Activated T-helper 2 cell treated with anti-CD3 and anti-CD28 coated beads, Interferon-gamma antibody, Interleukin-2, Interleukin-4, amounts not matched to agents 10 μg/mL and 5 μg/mL and 100 μg/mL, durations not matched to agents 14 hours and 24 hours and 36 hours (primary cell): ENCODE data around the gene SLC2A13. TPM values are rescaled to one million over a fixed set of nuclear protein-coding genes. Genes with fewer than 3 reads are reported as not detected.

ENCODE experiments used
- DNase-seq: peaks from one replicate; pipeline ENCODE4 v3.0.0; 2021; ENCODE audit warnings: low spot score
- H3K27ac Mint-ChIP-seq: one replicate; pipeline ENCODE4 v1.8.0; 2021; ENCODE audit warnings: mixed read lengths
- H3K27me3 Mint-ChIP-seq: one replicate; pipeline ENCODE4 v1.8.0; 2021; ENCODE audit warnings: low read depth, mixed read lengths
- H3K36me3 Mint-ChIP-seq: one replicate; pipeline ENCODE4 v1.8.0; 2021; ENCODE audit warnings: low read depth, mixed read lengths
- H3K4me1 Mint-ChIP-seq: one replicate; pipeline ENCODE4 v1.8.0; 2021; ENCODE audit warnings: low read depth, mixed read lengths
- H3K4me3 Mint-ChIP-seq: one replicate; pipeline ENCODE4 v1.8.0; 2021; ENCODE audit warnings: low read depth, mild to moderate bottlenecking, moderate library complexity, mixed read lengths
- H3K9me3 Mint-ChIP-seq: one replicate; pipeline ENCODE4 v1.8.0; 2021; ENCODE audit warnings: mixed read lengths
- intact Hi-C: fragments of 100-400 bp; cut with micrococcal nuclease; formaldehyde crosslinking; loops from one replicate; pipeline ENCODE4 v1.15.1; 2023
- total RNA-seq: library from RNA; stranded (reverse); gene quantifications from 2 replicates; pipeline ENCODE4 v1.2.3, GENCODE V29; 2022

Gene SLC2A13
- total RNA-seq, 1 donor from 2014 or later: 2.5 TPM

DNA sequence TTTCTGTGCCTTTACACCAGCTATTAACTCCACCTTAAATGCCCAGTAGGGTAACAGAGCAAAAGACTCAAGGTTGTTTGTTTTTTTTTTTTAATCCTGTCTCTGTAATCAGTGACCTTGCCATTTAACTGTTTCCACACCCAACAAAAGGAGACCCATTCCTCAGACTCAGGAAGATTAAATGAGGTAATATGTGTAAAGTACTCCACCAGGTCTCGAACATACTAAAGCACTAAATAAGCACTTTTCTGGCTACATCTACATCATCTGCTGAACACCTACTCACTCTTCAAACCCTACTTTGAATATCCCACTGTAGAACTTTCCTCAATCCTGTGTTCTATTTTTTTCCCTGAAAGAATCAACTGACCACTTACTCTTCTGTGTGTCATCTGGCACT lies 4.1 kb downstream of the SLC2A13 start:
- no peak overlapping the region for H3K27ac Mint-ChIP-seq
- intact Hi-C loops: loop anchor here (10.0 kb wide), 1 partner anchor 657 kb away; the partner anchor contains the start of gene KIF21A

DNA sequence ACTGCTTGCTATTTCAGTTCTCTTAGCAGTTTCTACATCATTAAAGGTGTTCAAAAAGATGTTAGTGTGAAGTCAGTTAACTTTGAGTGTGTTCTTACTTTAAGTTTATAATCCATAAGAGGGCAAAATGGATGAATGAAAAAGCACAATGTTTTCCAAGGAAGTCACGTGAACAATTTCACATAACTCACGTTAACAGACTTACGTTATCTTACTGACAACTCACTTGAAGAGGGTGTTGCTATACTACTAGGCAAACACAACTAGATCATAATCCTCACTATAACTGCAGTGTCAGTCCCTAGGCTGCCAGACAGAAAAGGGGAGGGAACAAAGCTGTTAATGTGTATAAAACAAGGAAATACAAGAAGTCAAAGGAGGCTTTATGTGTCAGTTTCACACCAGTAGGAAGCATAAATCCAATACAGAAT lies 6.4 kb downstream of the SLC2A13 start:
- Mint-ChIP-seq H3K27me3 (peaks cover 14% of the 10 kb centered on the region), H3K4me3 (no peak overlapping the region), H3K9me3 (no peaks in the 10 kb centered on the region), H3K36me3 (no peaks in the 10 kb centered on the region), H3K27ac (no peak overlapping the region), H3K4me1 (peaks cover 8% of the 10 kb centered on the region)
- no peak for DNase-seq
- intact Hi-C loops: no loop called here

More for the DNA sequence above, 4.1 kb downstream of the SLC2A13 start:
- Mint-ChIP-seq H3K9me3 (no peaks in the 10 kb centered on the region), H3K36me3 (no peaks in the 10 kb centered on the region), H3K4me1 (peaks cover 17% of the 10 kb centered on the region), H3K27me3 (peaks cover 23% of the 10 kb centered on the region), H3K4me3 (no peak overlapping the region)
- no peak for DNase-seq

DNA sequence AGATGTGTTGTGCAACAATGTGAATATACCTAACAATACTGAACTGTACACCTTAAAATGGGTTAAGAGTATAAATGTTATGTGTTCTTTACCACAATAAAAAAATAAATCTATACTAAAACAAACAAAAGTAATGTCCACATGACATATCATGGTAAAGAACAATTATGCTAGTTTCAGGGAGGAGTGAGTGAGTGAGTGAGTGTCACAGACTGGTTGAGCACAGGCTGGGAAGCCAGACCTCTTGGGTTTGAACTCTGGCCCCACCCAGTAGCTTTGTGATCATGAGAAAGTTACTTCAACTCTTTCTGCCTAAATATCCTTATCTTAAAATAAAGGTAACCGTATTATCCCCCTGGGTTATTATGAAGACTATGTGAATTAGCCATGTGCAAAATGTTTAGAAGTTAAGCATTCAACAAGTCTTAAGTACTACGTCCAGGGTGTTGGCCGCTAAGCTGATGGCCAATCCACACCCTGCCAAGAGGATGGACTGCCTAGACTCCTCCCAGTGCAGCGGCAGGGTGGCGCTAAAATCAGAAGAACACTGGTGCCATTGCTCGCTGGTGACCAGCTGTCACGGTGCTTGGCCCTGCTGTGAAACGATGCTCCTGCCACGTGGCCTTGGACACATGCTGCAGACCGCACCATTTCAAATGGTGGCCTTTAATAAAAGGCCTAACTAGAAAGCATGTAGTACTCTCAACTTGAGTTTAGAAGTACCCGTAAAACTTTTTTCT lies 7.3 kb downstream of the SLC2A13 start:
- peaks cover 8% of the 10 kb centered on the region for H3K27me3 Mint-ChIP-seq
- H3K9me3 Mint-ChIP-seq: no peaks in the 10 kb centered on the region
- H3K4me1 Mint-ChIP-seq: peaks cover 1% of the 10 kb centered on the region
- H3K36me3 Mint-ChIP-seq: no peaks in the 10 kb centered on the region
- DNase-seq: no peak
- H3K27ac Mint-ChIP-seq: no peak overlapping the region
- intact Hi-C loops: no loop called here
- H3K4me3 Mint-ChIP-seq: no peak overlapping the region

- H3K27ac Mint-ChIP-seq: no peak overlapping the region
Observed at GRCh38 chr12:40093512-40093911, 12.4 kb downstream of the SLC2A13 start.

GRCh38 chr12:40086471-40086870 lies 19.4 kb downstream of the SLC2A13 start:
- intact Hi-C loops: no loop called here

More at GRCh38 chr12:40093512-40093911, 12.4 kb downstream of the SLC2A13 start:
- Mint-ChIP-seq H3K36me3 (no peaks in the 10 kb centered on the region), H3K9me3 (no peaks in the 10 kb centered on the region), H3K4me3 (no peak overlapping the region), H3K27me3 (no peaks in the 10 kb centered on the region), H3K4me1 (no peaks in the 10 kb centered on the region)
- intact Hi-C loops: no loop called here
- DNase-seq: no peak

GRCh38 chr12:40078266-40078665 lies 27.6 kb downstream of the SLC2A13 start:
- peaks cover 16% of the 10 kb centered on the region for H3K9me3 Mint-ChIP-seq

More at GRCh38 chr12:40086471-40086870, 19.4 kb downstream of the SLC2A13 start:
- DNase-seq: no peak
- Mint-ChIP-seq H3K27ac (no peak overlapping the region), H3K4me1 (no peaks in the 10 kb centered on the region), H3K4me3 (no peak overlapping the region), H3K36me3 (no peaks in the 10 kb centered on the region), H3K27me3 (no peaks in the 10 kb centered on the region), H3K9me3 (no peaks in the 10 kb centered on the region)

DNA sequence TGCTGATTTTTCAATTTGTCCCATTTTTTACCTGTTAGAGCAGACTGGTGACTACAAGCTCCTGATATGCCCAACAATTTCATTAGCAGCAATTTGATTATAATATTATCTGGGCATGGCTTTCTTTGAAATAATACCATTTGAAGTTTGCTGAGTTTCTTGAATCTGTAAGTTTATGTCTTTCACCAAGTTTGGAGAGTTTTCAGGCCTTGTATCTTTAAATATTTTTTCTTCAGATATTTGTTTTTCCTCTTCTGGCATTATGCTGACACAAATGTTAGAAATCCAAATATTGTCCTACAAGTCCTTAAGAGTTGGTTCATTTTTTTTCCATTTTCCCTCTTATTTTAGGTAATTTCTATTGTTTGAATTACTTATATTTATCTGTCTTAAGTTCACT lies 30.4 kb downstream of the SLC2A13 start:
- intact Hi-C loops: no loop called here
- DNase-seq: no peak
- Mint-ChIP-seq H3K27me3 (no peaks in the 10 kb centered on the region), H3K36me3 (no peaks in the 10 kb centered on the region), H3K4me1 (no peaks in the 10 kb centered on the region), H3K4me3 (no peak overlapping the region), H3K9me3 (peaks cover 16% of the 10 kb centered on the region), H3K27ac (no peak overlapping the region)

More at GRCh38 chr12:40078266-40078665, 27.6 kb downstream of the SLC2A13 start:
- no peak overlapping the region for H3K27ac Mint-ChIP-seq
- intact Hi-C loops: no loop called here
- H3K4me1 Mint-ChIP-seq: no peaks in the 10 kb centered on the region
- no peaks in the 10 kb centered on the region for H3K27me3 Mint-ChIP-seq
- H3K36me3 Mint-ChIP-seq: no peaks in the 10 kb centered on the region
- DNase-seq: no peak
- H3K4me3 Mint-ChIP-seq: no peak overlapping the region

- Mint-ChIP-seq H3K4me1 (no peaks in the 10 kb centered on the region), H3K27me3 (no peaks in the 10 kb centered on the region), H3K36me3 (no peaks in the 10 kb centered on the region), H3K9me3 (no peaks in the 10 kb centered on the region), H3K4me3 (no peak overlapping the region), H3K27ac (no peak overlapping the region)
- intact Hi-C loops: no loop called here
- no peak for DNase-seq
Observed at GRCh38 chr12:40068416-40068815, 37.5 kb downstream of the SLC2A13 start.

DNA sequence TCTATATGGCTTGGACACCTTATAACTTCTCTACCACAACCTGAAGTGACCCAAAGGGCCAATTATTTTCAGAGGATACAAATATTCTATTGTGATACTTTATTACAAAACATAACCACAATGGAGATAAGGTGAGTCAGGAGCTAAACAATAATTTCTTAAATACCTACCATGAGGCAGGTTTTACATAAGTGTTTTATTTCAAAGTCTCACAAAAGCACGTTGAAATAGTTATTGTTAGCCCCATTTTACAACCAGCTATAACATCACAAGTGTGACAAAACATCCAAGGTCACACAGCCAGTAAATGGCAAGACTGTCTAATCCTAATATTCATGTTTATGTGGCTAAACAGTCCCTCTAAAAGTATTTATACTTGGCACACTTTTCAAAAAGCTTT lies 40.2 kb downstream of the SLC2A13 start:
- intact Hi-C loops: no loop called here
- no peaks in the 10 kb centered on the region for H3K4me1 Mint-ChIP-seq
- no peak overlapping the region for H3K4me3 Mint-ChIP-seq
- DNase-seq: no peak
- no peaks in the 10 kb centered on the region for H3K36me3 Mint-ChIP-seq
- H3K9me3 Mint-ChIP-seq: no peaks in the 10 kb centered on the region
- no peak overlapping the region for H3K27ac Mint-ChIP-seq
- H3K27me3 Mint-ChIP-seq: no peaks in the 10 kb centered on the region

DNA sequence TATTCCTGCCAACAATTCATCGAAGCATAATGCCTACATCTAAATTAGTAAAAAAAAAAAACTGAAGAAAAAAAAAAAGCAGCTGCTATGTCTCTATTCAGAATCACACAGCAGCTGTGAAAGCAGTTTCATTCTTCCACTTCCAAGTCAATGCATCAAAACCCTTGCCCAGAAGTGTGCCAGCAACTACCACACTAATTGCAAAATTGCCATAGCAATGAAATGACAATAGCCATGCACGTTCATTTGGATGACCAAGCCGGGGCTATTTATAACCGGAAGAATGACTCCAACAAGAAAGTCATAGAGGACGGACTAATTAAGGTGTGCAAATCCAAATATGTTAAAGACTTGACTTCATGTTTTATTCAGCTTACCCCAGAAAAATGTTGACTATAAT lies 42.5 kb downstream of the SLC2A13 start:
- intact Hi-C loops: no loop called here
- no peaks in the 10 kb centered on the region for H3K27me3 Mint-ChIP-seq
- DNase-seq: no peak
- no peaks in the 10 kb centered on the region for H3K9me3 Mint-ChIP-seq
- no peaks in the 10 kb centered on the region for H3K4me1 Mint-ChIP-seq
- no peak overlapping the region for H3K4me3 Mint-ChIP-seq
- no peaks in the 10 kb centered on the region for H3K36me3 Mint-ChIP-seq
- H3K27ac Mint-ChIP-seq: no peak overlapping the region

DNA sequence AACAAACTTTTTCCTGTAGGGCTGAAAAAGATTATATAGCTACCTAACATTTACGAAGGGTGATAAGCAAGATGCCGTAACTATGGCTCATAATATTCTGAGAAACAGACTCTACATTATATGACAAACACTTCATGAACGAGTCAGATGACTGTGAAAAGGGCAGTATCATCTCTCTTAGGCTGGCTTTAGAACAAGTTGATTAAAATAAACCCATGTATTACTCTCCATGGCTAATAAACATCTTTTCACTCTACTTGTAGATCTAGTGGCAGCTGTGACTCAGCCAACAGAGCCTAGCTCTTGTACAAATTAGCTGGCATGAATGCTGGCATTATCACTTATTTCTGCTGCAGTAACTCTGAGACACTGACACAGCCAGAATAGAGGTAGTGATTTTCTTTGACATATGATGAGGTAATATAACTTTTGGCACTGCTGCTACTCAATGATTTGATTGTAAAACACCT lies 47.1 kb downstream of the SLC2A13 start:
- no peaks in the 10 kb centered on the region for H3K36me3 Mint-ChIP-seq

GRCh38 chr12:40056373-40056772 lies 49.5 kb downstream of the SLC2A13 start:
- H3K4me3 Mint-ChIP-seq: no peak overlapping the region
- intact Hi-C loops: no loop called here
- H3K36me3 Mint-ChIP-seq: no peaks in the 10 kb centered on the region
- H3K4me1 Mint-ChIP-seq: no peaks in the 10 kb centered on the region
- no peak for DNase-seq
- H3K27me3 Mint-ChIP-seq: peaks cover 2% of the 10 kb centered on the region
- H3K27ac Mint-ChIP-seq: no peak overlapping the region
- no peaks in the 10 kb centered on the region for H3K9me3 Mint-ChIP-seq

More for the DNA sequence above, 47.1 kb downstream of the SLC2A13 start:
- H3K27ac Mint-ChIP-seq: no peak overlapping the region
- DNase-seq: no peak
- peaks cover 2% of the 10 kb centered on the region for H3K27me3 Mint-ChIP-seq
- no peaks in the 10 kb centered on the region for H3K4me1 Mint-ChIP-seq
- intact Hi-C loops: no loop called here
- no peak overlapping the region for H3K4me3 Mint-ChIP-seq
- H3K9me3 Mint-ChIP-seq: no peaks in the 10 kb centered on the region

DNA sequence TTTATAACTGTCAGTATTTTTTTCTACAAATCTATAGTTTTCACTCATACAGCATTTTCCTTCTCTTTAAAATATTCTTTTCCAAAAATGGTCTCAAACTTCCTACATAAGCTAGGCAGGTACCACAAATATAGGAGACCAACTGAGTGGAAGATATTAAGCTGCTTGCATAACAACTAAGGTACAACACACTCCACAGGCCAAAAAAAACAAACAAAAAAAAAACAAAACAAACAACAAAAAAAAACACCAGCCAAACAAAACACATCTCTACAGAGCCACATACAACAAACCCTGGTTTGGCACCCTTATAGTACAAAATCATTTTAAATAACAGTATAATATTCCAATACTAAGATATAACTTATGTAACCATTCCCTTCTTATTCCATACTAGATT lies 50.1 kb downstream of the SLC2A13 start:
- Mint-ChIP-seq H3K27ac (no peak overlapping the region), H3K36me3 (no peaks in the 10 kb centered on the region), H3K4me3 (no peak overlapping the region), H3K9me3 (no peaks in the 10 kb centered on the region), H3K27me3 (peaks cover 2% of the 10 kb centered on the region), H3K4me1 (no peaks in the 10 kb centered on the region)
- intact Hi-C loops: no loop called here
- no peak for DNase-seq
